HG03442 (cell line): Measurements from ENCODE around the gene OR10J1.
"Not testable (repeated sequence)": the region's sequence is repeated elsewhere in the genome, so short reads cannot be mapped to it uniquely, and the experiment has no call there.

ENCODE experiments used
- ATAC-seq: cut with Tn5 transposase; IDR thresholded peaks from one replicate; pipeline ENCODE4 v1.9.1; 2021; ENCODE audit warnings: mild to moderate bottlenecking, moderate library complexity; ENCODE audit not compliant: unreplicated experiment

OR10J1 gene

GRCh38 chr1:159439422-159439821 is at the start of gene OR10J1:
TSS of gene OR10J1 (plus strand) at chr1:159439722. CDS start at chr1:159439792, 70 bp downstream.
- ATAC-seq: no peak

- ATAC-seq: no peak
Observed at GRCh38 chr1:159406821-159407220, 32.7 kb upstream of the OR10J1 start.

- ATAC-seq: no peak
Observed at GRCh38 chr1:159408862-159409400, 30.6 kb upstream of the OR10J1 start.

- no peak for ATAC-seq
Observed at GRCh38 chr1:159421821-159422220, 17.7 kb upstream of the OR10J1 start.

GRCh38 chr1:159428536-159428935 is 11.0 kb upstream of the OR10J1 start:
- ATAC-seq: no peak

GRCh38 chr1:159429074-159429861 is 10.3 kb upstream of the OR10J1 start:
- ATAC-seq: no peak

GRCh38 chr1:159430985-159431384 is 8.5 kb upstream of the OR10J1 start:
- ATAC-seq: no peak

- no peak for ATAC-seq
Observed at GRCh38 chr1:159431904-159432303, 7.6 kb upstream of the OR10J1 start, which contains the start of gene OR10J4. TSS of gene OR10J4 (plus strand) at chr1:159432204.

- no peak for ATAC-seq
Observed at GRCh38 chr1:159436469-159436868, 3.1 kb upstream of the OR10J1 start.

GRCh38 chr1:159441360-159441759 is 1.8 kb downstream of the OR10J1 start:
- ATAC-seq: no peak

- ATAC-seq: no peak
Observed at GRCh38 chr1:159442428-159442827, 2.9 kb downstream of the OR10J1 start.

- ATAC-seq: no peak
Observed at GRCh38 chr1:159443066-159443750, 3.7 kb downstream of the OR10J1 start.

- ATAC-seq: no peak
Observed at GRCh38 chr1:159444511-159444910, 5.0 kb downstream of the OR10J1 start.

GRCh38 chr1:159448181-159448580 is 8.7 kb downstream of the OR10J1 start:
- ATAC-seq: no peak

GRCh38 chr1:159449605-159450004 is 10.1 kb downstream of the OR10J1 start:
- not testable (repeated sequence) for ATAC-seq

GRCh38 chr1:159459551-159459950 is 20.0 kb downstream of the OR10J1 start:
- no peak for ATAC-seq

- ATAC-seq: no peak
Observed at GRCh38 chr1:159465191-159465603, 25.7 kb downstream of the OR10J1 start.

GRCh38 chr1:159468321-159468720 is 28.8 kb downstream of the OR10J1 start:
- ATAC-seq: no peak

- no peak for ATAC-seq
Observed at GRCh38 chr1:159469921-159470533, 30.5 kb downstream of the OR10J1 start.

GRCh38 chr1:159473335-159473734 is 33.8 kb downstream of the OR10J1 start:
- no peak for ATAC-seq

GRCh38 chr1:159474926-159475325 is 35.4 kb downstream of the OR10J1 start:
- ATAC-seq: no peak
